Esophagus squamous epithelium (tissue), 5 donors: Measurements from ENCODE around the gene BZW2. TPM values are rescaled to one million over a fixed set of nuclear protein-coding genes. Genes with fewer than 3 reads are reported as not detected.

ENCODE experiments used
- DNase-seq: peaks from one replicate; lab custom pipeline; 2025; lab: John Stamatoyannopoulos, UW
- H3K27ac ChIP-seq, 4 donors: fragments of 200-600 bp; sonication (generic); one replicate each; pipeline ENCODE4 v1.5.1; 2016 to 2019; ENCODE audit warnings: mild to moderate bottlenecking in 1 of 4
- H3K27me3 ChIP-seq, 4 donors: fragments of 200-600 bp; sonication (generic); 1 replicate in 3 of 4; 2 replicates in 1 of 4; pipeline versions ENCODE4 v1.5.1 to v1.6.0; 2017 to 2021; ENCODE audit warnings: antibody characterized with exemption in 1 of 4
- H3K36me3 ChIP-seq, 3 donors: fragments of 200-600 bp; sonication (generic); one replicate each; pipeline ENCODE4 v1.5.1; 2016 to 2019
- H3K4me1 ChIP-seq, 3 donors: fragments of 200-600 bp; sonication (generic); one replicate each; pipeline ENCODE4 v1.5.1; 2017 to 2019
- H3K4me3 ChIP-seq, 4 donors: fragments of 200-600 bp; sonication (generic); 1 replicate in 3 of 4; 2 replicates in 1 of 4; pipeline ENCODE4 v1.5.1; 2016 to 2019; ENCODE audit warnings: mild to moderate bottlenecking in 2 of 4, moderate library complexity in 1 of 4
- H3K9me3 ChIP-seq, 3 donors: fragments of 200-600 bp; sonication (generic); one replicate each; pipeline ENCODE4 v1.5.1; 2016 to 2019
- CTCF ChIP-seq, 6 experiments: fragments of 450-650 bp in 4 of 6; fragments of 200-600 bp in 2 of 6; sonication (generic) in 2 of 6; IDR thresholded peaks; one replicate each; pipeline ENCODE4 v1.5.1; 2016 to 2019; ENCODE audit warnings: antibody characterized with exemption in 6 of 6, mild to moderate bottlenecking in 4 of 6, moderate library complexity in 4 of 6
- POLR2A ChIP-seq, 4 donors: fragments of 450-650 bp; IDR thresholded peaks; one replicate each; pipeline ENCODE4 v1.6.1; 2017; ENCODE audit warnings: antibody characterized with exemption in 4 of 4, mild to moderate bottlenecking in 4 of 4, moderate library complexity in 3 of 4
- WGBS, 2 donors: methylation state at CpG; one replicate each; pipeline ENCODE4 v1.1.5; 2018; 5-methylcytosine and 5-hydroxymethylcytosine counted together
- intact Hi-C: fragments of 100-400 bp; cut with DNase I; formaldehyde crosslinking; loops from one replicate; pipeline ENCODE4 v1.15.0; 2022
- total RNA-seq, 4 donors: library from RNA; depleted of rRNA; stranded (reverse); fragments of >200 nt; gene quantifications; one replicate each; pipeline ENCODE4 v1.1.0, GENCODE V29; 2016
- donor health status: DM: yes; HTN: yes; CAD: no.

The BZW2 gene
- total RNA-seq, 4 donors from 2014 or later: 38.2 to 79.5 (median 69.6) TPM

DNA sequence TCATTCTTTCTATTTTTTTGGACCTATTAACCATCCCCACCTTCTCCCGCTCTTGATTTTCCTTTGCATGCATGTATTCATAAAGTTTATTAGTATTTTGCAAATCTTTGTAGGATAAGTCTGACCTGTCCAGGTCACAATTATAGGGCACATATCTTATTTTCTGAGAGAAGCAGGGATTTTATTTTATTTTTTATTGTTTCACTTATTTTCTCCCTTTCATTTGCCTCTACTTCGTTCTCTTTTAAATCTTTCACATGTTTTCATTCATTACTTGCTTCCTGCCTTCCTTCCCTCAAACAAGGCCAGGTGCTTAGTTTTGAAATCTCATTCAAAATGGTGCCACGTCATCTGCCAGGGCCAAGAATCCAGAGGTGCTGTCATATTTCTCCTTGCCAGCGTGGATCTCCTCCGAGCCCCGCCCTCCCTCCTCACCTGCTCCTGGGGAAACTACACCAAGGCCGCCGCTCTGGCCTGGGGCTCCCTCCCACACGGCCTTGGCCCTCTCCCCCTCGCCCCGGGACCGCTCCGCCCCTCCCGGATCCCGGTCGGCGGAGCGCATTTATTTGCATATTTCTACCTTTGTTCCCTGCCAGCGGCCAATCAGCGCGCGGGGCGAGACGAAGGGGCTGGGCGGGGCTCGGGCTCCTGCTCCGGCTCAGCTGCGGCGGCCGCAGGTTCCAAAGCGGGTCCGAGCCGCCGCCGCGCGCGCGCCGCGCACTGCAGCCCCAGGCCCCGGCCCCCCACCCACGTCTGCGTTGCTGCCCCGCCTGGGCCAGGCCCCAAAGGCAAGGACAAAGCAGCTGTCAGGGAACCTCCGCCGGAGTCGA is 107.3 kb downstream of the BZW2 start, which contains the start of gene TSPAN13:
Gene TSPAN13 (plus strand): TSS at position 654 of the 830 bp plus-strand sequence. CDS start 213 bp downstream, outside the sequence.
- peak within 1 kb of the TSS; percentile 61 to 89 (median 70) for H3K4me3 ChIP-seq
- no peaks in the 10 kb centered on the region for H3K9me3 ChIP-seq
- intact Hi-C loops: no loop called here
- 8% methylated on average over 15 to 17 of the region's 48 CpGs for WGBS, 2 donors
- H3K27me3 ChIP-seq: peaks cover 0 to 14% (median 0%) of the 10 kb centered on the region in 4 donors
- peaks cover 0 to 18% (median 3%) of the 10 kb centered on the region in 3 donors for H3K4me1 ChIP-seq
- peak within 1 kb of the TSS; percentile 31 to 73 (median 64) for H3K27ac ChIP-seq
- TF ChIP-seq CTCF (IDR thresholded peaks at IDR 0.05) (no peak), POLR2A (IDR thresholded peaks at IDR 0.05) (peak in 1 of 4 donors; percentile 72)
- peak; percentile 46 for DNase-seq
- H3K36me3 ChIP-seq: no peaks in the 10 kb centered on the region

GRCh38 chr7:16753932-16754855 is 108.2 kb downstream of the BZW2 start:
- Histone ChIP-seq H3K27ac (peak overlapping the region; percentile 31 to 73 (median 64)), H3K4me1 (peaks cover 0 to 18% (median 3%) of the 10 kb centered on the region in 3 donors), H3K36me3 (no peaks in the 10 kb centered on the region), H3K27me3 (peaks cover 0 to 14% (median 0%) of the 10 kb centered on the region in 4 donors), H3K4me3 (peak overlapping the region; percentile 61 to 89 (median 70)), H3K9me3 (no peaks in the 10 kb centered on the region)
- TF ChIP-seq POLR2A (IDR thresholded peaks at IDR 0.05): no peak
- no peak for TF ChIP-seq CTCF (IDR thresholded peaks at IDR 0.05)
- DNase-seq: no peak
- intact Hi-C loops: no loop called here
- WGBS, 2 donors: 4 to 8% methylated on average over 38 to 45 of the region's 58 CpGs

DNA sequence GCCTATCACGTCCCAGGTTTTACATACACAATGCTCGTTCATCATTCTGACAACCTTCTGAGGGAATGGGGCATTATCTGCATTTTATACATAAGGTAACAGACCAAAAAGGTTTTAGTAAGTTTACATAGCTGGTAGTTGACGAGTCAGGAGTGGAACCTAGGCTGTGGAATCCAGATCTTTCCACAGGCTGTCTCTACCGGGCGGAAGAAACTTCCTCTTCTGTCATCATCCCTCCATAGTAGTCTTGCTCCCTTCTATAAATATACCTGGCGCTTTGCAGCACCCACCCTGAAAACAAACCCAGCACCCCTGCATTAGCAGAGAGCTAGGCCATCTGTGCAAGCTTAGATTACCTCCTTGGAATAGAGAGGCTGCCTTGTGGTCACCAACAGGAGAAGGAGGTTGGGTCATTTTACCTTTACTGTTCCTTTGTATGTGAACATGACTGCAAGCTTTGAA is 108.9 kb downstream of the BZW2 start:
- Histone ChIP-seq H3K4me1 (peaks cover 0 to 18% (median 3%) of the 10 kb centered on the region in 3 donors), H3K9me3 (no peaks in the 10 kb centered on the region), H3K36me3 (no peaks in the 10 kb centered on the region), H3K27ac (peak overlapping the region in 3 of 4 donors; percentile 29 to 73 (median 71)), H3K27me3 (peaks cover 0 to 14% (median 0%) of the 10 kb centered on the region in 4 donors), H3K4me3 (peak overlapping the region; percentile 61 to 89 (median 70))
- DNase-seq: no peak
- WGBS, 2 donors: 36 to 70% methylated on average over 6 of the region's 6 CpGs
- intact Hi-C loops: no loop called here
- TF ChIP-seq POLR2A (IDR thresholded peaks at IDR 0.05) (no peak), CTCF (IDR thresholded peaks at IDR 0.05) (no peak)

DNA sequence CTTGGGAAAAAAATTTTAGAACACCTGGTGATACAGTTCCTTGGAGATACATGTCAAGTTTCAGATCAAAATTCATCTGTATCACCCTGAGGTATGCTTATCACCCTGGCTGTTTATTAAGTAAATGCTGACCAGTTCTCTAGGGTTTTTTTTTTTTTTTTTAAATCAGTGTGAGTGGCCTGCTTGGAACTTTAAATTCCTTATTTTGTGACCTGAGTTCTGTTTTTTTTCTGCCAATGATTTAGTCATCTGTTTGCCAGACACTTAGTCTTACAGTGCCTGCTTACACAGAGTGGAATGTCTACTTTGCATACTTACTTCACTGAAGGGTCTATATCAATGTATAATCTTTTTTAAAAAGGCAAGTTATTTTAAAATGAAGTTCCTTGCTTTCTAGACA is 109.4 kb downstream of the BZW2 start:
- H3K36me3 ChIP-seq: no peaks in the 10 kb centered on the region
- H3K27ac ChIP-seq: no peak overlapping the region
- H3K4me3 ChIP-seq: peak overlapping the region in 1 of 4 donors; percentile 89
- H3K4me1 ChIP-seq: peaks cover 0 to 18% (median 3%) of the 10 kb centered on the region in 3 donors
- TF ChIP-seq CTCF (IDR thresholded peaks at IDR 0.05) (no peak), POLR2A (IDR thresholded peaks at IDR 0.05) (no peak)
- intact Hi-C loops: no loop called here
- peaks cover 0 to 14% (median 0%) of the 10 kb centered on the region in 4 donors for H3K27me3 ChIP-seq
- no peak for DNase-seq
- H3K9me3 ChIP-seq: no peaks in the 10 kb centered on the region

Other genes starting within 250 kb of the BZW2 start
- 1 to 10 TPM in 2 of 4 donors, under 1 TPM in 2; 0.26 to 1.9 (median 0.85) TPM for gene CRPPA, start 224.6 kb upstream of the BZW2 start, total RNA-seq
- gene SOSTDC1, start 180.4 kb upstream of the BZW2 start, total RNA-seq: 1 to 10 TPM in 3 of 4 donors, under 1 TPM in 1; 0.70 to 2.8 (median 2.6) TPM
- gene LRRC72, start 119.4 kb upstream of the BZW2 start, total RNA-seq: not detected
- 10 to 100 TPM in 1 of 4 donors, 1 to 10 TPM in 3; 3.8 to 13.4 (median 7.0) TPM for gene ANKMY2, start 427 bp upstream of the BZW2 start, total RNA-seq
- 10 to 100 TPM in 3 of 4 donors, 1 to 10 TPM in 1; 9.5 to 16.7 (median 12.1) TPM for gene TSPAN13, start 107.6 kb downstream of the BZW2 start, total RNA-seq
- 10 to 100 TPM in 1 of 4 donors, 1 to 10 TPM in 3; 1.6 to 12.4 (median 3.9) TPM for gene AGR2, start 158.8 kb downstream of the BZW2 start, total RNA-seq
- gene AGR3, start 235.8 kb downstream of the BZW2 start, total RNA-seq: 1 to 10 TPM in 1 of 4 donors, not detected in 3; 3.4 TPM